ENCODE measurements around the gene BTNL9.

DNA sequence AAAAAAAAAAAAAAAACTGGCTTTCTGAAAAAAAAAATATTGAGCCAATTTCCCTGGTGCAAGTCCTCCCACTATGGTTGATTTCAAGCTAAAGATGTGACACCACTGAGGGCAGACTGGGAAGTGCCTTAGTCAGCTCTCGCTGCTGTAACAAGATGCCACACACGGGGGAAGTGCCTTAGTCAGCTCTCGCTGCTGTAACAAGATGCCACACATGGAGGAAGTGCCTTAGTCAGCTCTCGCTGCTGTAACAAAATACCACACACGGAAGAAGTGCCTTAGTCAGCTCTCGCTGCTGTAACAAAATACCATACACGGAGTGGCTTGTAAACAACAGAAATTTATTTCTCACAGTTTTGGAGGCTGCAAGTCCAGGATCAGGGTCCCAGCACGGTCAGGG lies 23.4 kb downstream of the BTNL9 start:
- TF ChIP-seq POLR2A (IDR thresholded peaks at IDR 0.05) = no peak
- no peak for TF ChIP-seq POLR2AphosphoS5 (IDR thresholded peaks at IDR 0.05)
- TF ChIP-seq, protein P1, sequence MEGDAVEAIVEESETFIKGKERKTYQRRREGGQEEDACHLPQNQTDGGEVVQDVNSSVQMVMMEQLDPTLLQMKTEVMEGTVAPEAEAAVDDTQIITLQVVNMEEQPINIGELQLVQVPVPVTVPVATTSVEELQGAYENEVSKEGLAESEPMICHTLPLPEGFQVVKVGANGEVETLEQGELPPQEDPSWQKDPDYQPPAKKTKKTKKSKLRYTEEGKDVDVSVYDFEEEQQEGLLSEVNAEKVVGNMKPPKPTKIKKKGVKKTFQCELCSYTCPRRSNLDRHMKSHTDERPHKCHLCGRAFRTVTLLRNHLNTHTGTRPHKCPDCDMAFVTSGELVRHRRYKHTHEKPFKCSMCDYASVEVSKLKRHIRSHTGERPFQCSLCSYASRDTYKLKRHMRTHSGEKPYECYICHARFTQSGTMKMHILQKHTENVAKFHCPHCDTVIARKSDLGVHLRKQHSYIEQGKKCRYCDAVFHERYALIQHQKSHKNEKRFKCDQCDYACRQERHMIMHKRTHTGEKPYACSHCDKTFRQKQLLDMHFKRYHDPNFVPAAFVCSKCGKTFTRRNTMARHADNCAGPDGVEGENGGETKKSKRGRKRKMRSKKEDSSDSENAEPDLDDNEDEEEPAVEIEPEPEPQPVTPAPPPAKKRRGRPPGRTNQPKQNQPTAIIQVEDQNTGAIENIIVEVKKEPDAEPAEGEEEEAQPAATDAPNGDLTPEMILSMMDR (IDR thresholded peaks at IDR 0.05) = no peak

Data from transverse colon (tissue), 4 donors.